IMR-90 (cell line): ENCODE measurements around the gene ACOX2.

Experiments used
- BHLHE40 ChIP-seq: fragments of 150-350 bp; IDR thresholded peaks from 2 replicates; pipeline ENCODE4 v1.6.1; 2016; ENCODE audit warnings: mild to moderate bottlenecking, low read depth, low read length
- CEBPB ChIP-seq: IDR thresholded peaks from 2 replicates; pipeline ENCODE4 v1.6.1; 2012; ENCODE audit warnings: low read depth, low read length, improper control_type of control experiment
- FOS ChIP-seq: fragments of 150-350 bp; IDR thresholded peaks from 2 replicates; pipeline ENCODE4 v1.6.1; 2016; ENCODE audit warnings: low read depth, low read length
- MAZ ChIP-seq: IDR thresholded peaks from 2 replicates; pipeline ENCODE4 v1.6.1; 2012; ENCODE audit warnings: low read depth, mild to moderate bottlenecking, low read length, improper control_type of control experiment, moderate library complexity, borderline replicate concordance
- MXI1 ChIP-seq: IDR thresholded peaks from 2 replicates; pipeline ENCODE4 v1.6.1; 2012; ENCODE audit warnings: low read depth, mild to moderate bottlenecking, low read length, moderate library complexity, borderline replicate concordance
- NFE2L2 ChIP-seq: fragments of 150-350 bp; IDR thresholded peaks from 2 replicates; pipeline ENCODE4 v1.6.1; 2016; ENCODE audit warnings: low read depth, mild to moderate bottlenecking, low read length
- POLR2A ChIP-seq: IDR thresholded peaks from 2 replicates; pipeline ENCODE4 v1.6.1; 2012; ENCODE audit warnings: mild to moderate bottlenecking, low read depth, low read length
- SMC3 ChIP-seq: fragments of 150-350 bp; IDR thresholded peaks from 2 replicates; pipeline ENCODE4 v1.6.1; 2016; ENCODE audit warnings: low read depth, mild to moderate bottlenecking, antibody characterized with exemption, low read length, moderate library complexity
- TF ChIP-seq, protein P1 (sequence below): conservative IDR thresholded peaks from 2 replicates; pipeline ENCODE4 v1.5.1; 2012; ENCODE audit warnings: mild to moderate bottlenecking, low read depth, low read length, improper control_type of control experiment
- TF ChIP-seq, protein P2 (sequence below): fragments of 150-350 bp; IDR thresholded peaks from 2 replicates; pipeline ENCODE4 v1.6.1; 2016; ENCODE audit warnings: low read depth, mild to moderate bottlenecking, low read length, moderate library complexity, borderline replicate concordance
- TF ChIP-seq, protein P3 (sequence below): fragments of 150-350 bp; IDR thresholded peaks from 2 replicates; pipeline ENCODE4 v1.6.1; 2017; ENCODE audit warnings: mild to moderate bottlenecking, antibody characterized with exemption, low read length, low read depth

DNA sequence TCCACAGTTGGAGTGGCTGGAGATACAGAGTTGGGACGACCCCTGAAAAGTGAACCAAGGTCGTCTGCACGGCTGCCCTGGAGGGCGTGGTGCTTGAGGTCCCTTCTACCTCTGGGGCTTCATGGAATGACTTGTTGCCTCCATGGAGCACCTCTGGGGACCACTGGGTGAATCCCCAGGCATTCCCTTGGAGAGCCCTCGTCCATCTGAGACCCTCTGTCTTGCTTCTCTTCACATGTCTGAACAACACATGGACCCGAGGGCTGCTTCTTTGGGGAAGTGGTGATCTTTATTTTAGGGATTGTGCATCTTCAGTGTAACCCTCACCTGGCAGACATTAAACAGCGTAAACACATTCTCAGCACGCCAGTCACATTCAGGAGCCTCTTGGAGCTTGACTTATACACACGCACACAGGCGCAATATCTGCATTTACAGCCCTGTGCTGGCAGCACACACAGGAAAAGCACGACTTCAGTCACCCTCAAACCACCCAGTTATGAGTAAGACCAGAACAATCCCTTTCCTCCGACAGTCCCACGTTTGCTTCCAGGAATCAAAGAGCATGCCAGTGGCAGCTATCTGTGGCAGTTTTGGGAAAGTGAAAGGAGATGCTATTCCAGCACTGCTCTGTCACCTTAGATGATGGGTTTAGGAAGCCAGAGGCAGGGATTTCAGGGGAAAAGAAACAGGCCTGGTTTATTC is 27.6 kb upstream of the ACOX2 start:
- TF ChIP-seq, protein P1, sequence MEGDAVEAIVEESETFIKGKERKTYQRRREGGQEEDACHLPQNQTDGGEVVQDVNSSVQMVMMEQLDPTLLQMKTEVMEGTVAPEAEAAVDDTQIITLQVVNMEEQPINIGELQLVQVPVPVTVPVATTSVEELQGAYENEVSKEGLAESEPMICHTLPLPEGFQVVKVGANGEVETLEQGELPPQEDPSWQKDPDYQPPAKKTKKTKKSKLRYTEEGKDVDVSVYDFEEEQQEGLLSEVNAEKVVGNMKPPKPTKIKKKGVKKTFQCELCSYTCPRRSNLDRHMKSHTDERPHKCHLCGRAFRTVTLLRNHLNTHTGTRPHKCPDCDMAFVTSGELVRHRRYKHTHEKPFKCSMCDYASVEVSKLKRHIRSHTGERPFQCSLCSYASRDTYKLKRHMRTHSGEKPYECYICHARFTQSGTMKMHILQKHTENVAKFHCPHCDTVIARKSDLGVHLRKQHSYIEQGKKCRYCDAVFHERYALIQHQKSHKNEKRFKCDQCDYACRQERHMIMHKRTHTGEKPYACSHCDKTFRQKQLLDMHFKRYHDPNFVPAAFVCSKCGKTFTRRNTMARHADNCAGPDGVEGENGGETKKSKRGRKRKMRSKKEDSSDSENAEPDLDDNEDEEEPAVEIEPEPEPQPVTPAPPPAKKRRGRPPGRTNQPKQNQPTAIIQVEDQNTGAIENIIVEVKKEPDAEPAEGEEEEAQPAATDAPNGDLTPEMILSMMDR = no peak
- TF ChIP-seq POLR2A (no peak), MXI1 (no peak), SMC3 (no peak), MAZ (no peak), NFE2L2 (no peak), BHLHE40 (peak; percentile 40; the same call in 1 of the 2 replicates), CEBPB (no peak), FOS (peak; percentile 14; the same call in 1 of the 2 replicates)
- TF ChIP-seq, protein P2, sequence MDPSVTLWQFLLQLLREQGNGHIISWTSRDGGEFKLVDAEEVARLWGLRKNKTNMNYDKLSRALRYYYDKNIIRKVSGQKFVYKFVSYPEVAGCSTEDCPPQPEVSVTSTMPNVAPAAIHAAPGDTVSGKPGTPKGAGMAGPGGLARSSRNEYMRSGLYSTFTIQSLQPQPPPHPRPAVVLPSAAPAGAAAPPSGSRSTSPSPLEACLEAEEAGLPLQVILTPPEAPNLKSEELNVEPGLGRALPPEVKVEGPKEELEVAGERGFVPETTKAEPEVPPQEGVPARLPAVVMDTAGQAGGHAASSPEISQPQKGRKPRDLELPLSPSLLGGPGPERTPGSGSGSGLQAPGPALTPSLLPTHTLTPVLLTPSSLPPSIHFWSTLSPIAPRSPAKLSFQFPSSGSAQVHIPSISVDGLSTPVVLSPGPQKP = no peak
- TF ChIP-seq, protein P3, sequence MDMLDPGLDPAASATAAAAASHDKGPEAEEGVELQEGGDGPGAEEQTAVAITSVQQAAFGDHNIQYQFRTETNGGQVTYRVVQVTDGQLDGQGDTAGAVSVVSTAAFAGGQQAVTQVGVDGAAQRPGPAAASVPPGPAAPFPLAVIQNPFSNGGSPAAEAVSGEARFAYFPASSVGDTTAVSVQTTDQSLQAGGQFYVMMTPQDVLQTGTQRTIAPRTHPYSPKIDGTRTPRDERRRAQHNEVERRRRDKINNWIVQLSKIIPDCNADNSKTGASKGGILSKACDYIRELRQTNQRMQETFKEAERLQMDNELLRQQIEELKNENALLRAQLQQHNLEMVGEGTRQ = no peak
